GM03348 (cell line): Measurements from ENCODE around the gene EDEM1.
"Not testable (repeated sequence)": the region's sequence is repeated elsewhere in the genome, so short reads cannot be mapped to it uniquely, and the experiment has no call there.

Experiments
- DNase-seq: peaks from one replicate; pipeline ENCODE4 v3.0.0; 2012; ENCODE audit warnings: low spot score

EDEM1 gene

DNA sequence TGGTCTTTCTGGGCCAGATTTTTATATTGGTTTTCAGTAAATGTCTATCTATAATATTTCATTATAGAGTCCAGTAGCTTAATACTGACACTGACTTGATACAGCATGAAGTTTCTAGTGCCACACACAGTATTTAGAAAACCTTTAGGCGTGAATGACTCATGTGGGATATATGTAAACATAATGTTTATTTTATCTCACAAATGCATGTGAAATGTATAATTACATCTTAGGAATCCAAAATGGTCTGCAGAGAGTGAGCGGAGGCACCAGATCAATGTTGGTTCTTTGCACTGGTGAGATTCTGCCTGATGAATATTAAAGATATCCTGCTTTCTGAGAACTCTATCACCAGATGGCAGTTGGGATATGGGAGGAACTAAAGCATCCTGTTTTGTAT is 8.5 kb upstream of the EDEM1 start:
- DNase-seq, result not testable (repeated sequence)

DNA sequence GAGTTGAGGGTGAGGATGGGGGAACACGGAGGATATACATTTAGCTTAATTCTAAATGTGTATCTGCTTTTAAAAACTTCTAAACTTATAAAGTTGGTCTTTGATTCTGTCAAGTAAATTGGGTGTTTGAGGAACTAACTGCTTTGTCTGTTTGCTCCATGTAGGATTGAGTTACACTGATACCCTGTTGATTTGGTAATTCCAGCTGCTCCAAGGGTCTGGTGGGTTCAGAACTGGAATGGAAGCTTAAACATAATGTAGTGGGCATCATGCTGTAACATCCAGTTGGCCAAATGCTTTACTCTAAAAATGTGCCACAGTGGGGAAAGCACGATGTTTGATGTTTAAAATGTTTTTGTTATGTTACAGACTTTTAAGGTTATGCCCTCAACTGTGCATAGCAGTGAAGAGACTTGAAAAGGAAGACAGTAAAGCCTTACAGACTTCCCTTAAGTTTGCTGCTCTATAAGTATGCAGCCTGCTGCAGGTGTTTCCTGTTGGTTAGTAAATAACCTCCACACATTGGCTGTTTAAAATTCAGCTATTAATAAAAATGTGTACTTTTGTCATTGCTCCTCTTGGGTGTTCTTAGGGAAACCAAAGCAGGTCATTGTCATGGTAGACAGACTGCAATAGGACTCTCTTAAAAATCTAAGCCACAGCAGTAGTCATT is 5.9 kb upstream of the EDEM1 start:
- DNase-seq, result no peak

DNA sequence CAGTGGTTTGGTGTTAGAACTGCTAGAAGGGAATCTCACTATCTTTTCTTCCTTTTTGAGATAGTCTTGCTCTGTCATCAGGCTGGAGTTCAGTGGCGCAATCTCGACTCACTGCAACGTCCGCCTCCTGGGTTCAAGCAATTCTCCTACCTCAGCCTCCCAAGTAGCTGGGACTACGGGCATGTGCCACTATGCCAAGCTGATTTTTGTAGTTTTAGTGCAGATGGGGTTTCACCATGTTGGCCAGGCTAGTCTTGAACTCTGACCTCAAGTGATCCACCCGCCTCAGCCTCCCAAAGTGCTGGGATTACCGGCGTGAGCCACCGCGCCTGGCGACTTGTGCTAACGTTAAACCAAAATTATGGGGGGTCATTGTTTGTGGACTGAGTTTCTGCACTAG is 3.8 kb upstream of the EDEM1 start:
- not testable (repeated sequence) for DNase-seq

DNA sequence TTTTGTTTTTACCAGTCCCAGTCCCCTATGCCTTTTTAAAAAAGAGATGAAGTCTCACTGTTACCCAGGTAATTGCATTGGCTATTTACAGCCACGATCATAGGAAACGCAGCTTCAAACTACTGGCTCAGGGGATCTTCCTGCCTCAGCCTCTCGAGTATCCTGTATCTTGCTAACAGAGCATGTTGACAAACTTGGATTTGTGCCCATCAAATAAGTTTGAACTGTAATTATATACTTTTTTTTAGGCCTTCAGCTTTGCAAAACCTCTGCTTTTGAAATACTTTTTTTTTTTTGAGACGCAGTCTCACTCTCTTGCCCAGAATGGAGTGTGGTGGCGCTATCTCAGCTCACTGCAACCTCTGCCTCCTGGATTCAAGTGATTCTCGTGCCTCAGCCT is 3.0 kb upstream of the EDEM1 start:
- DNase-seq, result no peak

DNA sequence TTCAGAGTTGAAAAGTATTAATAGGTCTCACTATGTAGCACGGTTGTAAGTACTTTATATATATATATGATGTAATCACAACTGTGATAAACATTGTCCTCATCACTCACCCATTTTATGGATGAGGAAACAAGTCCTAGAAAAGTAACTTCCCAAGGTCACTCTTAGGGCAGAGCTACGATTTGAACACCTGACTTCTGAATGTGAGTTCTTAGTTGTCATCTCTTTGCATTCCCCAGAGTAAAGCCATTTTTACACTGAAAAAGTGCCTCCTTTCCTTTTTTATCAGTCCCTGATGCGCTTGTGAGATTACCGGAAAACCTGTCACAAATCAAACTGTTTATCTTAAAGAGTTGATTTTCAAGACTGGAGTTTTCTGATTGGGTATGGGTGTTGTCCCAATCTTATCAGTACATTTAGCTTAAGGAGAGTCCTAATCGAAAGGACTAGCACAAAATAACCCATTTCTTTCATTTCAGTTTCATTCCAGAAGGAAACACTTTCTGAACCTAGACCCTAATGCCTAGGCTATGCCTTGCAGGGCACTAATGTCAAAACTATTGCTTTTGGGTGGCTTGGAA is 2.3 kb upstream of the EDEM1 start:
- DNase-seq, result no peak

DNA sequence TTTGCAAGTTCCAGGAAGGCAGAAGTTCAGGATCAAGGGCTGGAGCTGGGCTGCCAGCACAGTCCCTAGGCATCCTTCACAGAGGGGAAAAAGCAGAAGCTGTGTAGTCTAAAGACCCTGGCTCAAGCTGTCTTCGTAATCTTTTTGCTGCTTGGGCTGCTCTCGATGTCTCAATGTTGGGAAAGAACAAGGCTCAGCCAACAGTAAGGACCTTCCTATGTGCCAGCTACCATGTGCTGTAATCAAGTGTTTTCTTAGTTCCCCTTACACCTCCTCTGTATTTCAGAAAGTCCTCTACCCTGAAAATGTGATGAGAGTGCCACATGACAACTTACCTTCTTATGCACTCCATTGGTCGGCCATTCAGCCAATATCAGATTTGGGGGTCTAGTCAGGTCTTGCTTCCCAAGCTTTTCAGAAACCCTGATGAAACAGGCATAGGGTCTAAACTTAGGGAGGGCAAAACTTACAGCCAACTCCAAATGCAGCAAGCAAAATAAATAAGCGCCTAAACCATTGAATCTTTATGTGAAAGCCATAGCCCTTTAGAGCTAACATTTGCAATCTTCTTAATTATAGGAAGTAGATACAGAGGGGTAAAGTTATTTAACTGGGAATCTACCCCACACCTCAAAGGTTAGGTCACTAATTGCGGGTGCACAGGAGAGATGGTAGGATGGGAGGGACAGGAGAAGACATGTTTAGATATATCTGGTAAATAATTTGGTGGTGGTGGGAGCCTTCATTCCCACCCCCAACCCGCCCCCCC is 1.2 kb upstream of the EDEM1 start:
- DNase-seq, result no peak

DNA sequence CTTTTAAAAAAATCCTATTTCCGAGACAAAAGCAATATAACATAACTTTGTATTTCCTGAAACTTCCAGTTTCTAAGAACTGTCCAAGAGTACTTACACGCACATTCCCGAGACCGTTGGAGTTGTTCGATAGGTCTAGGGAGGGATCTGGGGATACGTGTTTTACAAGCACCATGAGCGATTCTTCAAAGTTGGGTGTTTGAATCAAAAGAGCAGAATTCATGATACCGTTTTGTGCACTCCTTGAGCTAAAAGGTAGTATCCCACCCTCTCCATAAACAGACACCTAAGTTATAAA is 700 bp upstream of the EDEM1 start:
- DNase-seq, result no peak

DNA sequence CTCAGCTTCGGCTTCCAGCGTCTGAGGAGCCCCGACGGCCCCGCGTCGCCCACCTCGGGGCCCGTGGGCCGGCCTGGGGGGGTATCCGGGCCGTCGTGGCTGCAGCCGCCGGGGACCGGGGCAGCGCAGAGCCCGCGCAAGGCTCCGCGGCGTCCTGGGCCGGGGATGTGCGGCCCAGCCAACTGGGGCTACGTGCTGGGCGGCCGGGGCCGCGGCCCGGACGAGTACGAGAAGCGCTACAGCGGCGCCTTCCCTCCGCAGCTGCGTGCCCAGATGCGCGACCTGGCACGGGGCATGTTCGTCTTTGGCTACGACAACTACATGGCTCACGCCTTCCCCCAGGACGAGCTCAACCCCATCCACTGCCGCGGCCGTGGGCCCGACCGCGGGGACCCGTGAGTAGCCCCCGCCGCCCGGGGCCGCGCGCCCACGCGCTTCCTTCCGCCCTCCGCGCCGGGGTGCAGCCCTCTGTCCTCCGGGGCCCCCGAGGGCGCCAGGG is 462 bp downstream of the EDEM1 start:
- DNase-seq, result peak; percentile 64

DNA sequence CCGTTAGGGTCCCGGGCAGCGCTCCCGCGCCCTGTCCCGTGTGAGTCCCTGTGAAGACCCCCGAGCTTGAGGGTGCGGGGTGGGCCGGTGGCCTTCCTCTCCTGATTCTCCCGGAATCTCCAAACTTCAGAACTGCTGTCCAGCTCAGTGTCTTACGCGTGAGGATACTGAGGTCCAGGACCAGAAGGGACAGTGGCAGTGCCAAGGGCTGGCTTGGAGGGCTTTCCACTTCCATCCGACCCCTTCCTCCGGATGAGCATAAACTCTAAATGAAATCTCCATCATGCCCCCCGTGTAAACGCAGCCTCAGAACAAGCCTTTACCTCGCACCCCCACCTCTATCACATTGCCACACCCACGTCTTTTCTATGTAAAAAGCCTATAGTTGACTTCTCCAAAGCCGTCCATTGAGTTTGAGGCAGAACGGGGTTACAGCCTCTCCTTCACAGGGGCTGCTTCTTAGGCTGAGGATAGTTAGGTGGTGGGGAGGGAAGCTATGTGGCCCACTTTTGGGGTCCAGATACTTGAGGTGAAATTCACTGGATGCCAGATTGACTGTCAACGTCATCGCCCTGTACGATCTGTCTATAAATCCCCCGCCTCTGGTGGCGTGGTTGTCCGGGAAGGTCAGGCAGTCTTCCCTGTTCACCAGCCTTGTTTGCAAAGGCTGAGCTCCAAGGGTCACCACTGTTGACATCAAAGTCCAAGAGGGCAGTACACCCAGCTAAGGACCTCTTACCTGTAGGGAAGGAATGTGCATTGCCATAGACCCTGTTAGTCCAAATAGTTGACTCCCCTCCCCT is 1.1 kb downstream of the EDEM1 start:
- DNase-seq, result peak; percentile 31

DNA sequence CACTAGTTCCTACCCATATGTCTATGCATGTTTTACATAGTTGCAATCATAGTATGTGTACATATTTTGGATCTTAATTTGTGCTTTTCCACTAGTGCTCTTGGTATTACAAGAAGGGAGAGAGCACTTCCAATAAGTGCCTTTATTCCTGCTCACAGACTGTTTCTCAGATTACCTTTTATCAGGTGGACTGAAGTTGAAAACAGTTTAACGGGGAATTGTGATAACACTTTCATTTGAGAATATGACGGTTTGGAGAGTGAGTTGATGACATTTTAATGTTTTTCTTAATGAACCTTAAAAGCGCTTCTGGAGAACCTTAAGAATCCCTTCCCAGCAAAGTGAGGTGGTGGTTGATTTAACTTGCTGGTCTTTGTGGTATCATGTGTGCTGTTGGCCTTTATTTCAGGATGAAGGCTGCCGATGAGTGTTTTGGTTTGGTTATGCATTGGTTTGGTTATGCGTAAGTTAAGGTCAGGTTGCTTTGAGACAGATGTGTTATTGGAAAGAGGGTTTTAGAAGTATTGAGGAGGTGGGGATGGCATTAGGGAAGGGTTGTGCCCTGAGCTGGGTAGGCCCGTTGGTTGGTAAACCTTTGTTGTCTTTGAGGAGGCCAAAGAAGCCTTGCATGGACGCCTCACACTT is 2.8 kb downstream of the EDEM1 start:
- no peak for DNase-seq

DNA sequence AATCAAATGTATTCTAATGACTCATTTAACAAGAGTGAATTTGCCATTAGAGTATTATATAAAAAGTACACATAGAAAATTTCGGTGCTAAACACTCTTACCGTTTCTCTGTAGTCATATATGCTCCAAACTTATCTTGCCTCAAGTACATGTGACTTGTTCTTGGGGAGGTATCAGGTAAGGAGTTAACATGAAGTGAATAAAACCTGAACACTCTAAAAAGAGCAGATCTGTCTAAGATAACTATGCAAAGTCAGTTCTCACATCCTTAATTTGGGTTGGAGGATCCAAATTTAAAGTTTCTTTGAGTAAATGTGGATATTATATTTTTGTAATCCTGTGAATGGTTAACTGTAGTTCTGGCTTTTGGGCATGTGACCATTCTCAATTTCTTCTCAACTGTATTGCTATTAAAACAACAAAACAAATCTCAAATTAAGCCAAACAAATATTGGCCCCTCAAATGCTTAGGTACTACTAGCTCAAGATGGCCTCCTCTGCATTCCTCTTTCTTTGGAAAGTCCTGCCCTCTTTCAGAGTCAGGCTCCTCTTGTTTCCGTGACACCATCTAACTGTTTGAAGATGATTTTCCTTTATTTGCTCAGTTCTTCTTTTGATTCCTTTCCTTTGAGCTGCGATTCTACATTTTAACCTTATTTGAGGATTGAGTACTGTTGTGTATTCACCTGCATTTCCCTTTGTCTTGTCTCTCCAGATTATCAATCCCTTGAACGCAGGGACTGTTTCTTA is 4.2 kb downstream of the EDEM1 start:
- no peak for DNase-seq

DNA sequence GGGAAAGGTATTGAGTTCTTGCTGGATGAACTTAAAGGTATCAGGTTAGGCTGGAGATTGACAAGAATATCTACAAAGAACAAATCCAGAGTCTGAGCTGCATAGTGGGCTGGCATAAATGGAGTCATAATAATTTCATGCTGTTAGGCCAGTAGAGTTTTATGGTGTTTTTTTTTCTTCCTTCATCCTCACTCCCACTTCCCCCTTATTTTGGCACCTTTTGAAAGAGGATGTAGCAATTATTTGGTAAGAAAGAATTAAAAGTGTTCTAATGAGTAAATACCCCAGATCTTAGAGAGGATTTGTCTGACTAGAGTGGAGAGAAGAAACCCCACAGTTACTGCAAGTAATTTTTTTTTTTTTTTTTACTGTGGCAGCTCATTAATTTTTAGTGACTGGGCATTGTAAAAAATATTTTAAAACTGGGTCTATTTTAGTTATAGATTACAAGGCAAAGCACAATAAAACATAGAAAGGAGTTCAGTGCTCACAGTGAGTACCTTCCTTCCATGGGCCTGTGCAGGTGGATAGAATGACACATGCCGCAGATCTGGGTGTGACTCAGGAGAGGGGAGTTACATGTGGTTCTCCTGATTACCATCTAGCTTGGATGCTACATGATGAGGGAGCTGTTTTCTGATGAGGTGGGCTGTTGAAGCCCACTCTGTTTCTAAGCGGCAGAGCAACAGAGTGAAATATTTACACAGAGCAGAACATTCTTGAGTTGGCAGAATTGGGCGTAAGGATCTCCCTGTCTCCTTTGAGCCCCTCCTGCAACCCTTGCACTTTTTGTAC is 5.3 kb downstream of the EDEM1 start:
- DNase-seq, result no peak

DNA sequence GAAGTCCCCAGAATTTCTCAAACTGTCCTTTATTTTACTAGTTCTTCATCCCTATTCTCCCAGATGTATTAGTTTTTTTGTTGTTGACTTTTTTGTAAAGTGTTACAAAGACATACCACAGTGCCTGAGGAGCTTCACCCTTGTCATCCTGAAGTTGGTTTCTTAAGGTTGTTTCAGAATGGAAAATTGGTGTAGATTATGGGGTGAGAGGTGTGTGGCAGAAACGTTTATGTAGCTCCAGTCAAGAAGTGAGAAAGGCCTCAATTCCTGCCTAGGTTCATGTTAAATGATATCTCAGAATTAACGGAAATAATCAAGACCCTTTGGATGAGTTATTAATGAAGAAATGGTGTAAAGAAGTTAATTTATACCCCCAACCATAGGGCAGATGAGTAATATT is 6.8 kb downstream of the EDEM1 start:
- no peak for DNase-seq

DNA sequence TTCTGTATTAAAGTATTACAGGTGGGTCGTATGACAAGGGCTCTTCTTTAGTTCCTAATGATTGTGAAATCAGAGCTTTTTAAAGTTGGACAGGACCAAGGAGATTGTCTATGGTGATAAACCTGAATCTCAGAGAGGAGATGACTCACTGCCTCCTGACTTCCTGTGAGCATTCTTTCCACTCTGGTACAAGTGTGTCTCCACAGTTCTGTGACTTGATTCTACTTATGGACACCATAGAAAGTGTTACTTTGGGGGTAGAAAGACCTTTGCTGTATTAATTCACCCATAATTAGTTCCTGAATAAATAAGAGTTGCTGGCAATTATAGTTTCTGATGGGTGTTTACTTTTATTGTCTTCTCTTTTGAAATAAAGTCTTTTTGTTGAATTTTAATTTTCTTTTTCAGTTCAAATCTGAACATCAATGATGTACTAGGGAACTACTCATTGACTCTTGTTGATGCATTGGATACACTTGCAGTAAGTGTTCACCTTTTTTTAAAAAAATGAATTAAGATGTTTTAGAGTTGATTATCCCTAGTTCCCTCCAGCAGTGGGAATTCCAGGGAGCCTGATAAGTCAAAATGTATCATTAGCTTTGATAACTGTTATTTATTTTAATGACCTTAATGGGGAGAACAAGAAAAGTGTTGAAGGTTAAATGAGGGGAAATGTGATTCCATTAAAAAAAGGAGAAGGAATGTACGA is 7.4 kb downstream of the EDEM1 start:
- DNase-seq, result peak; percentile 72

DNA sequence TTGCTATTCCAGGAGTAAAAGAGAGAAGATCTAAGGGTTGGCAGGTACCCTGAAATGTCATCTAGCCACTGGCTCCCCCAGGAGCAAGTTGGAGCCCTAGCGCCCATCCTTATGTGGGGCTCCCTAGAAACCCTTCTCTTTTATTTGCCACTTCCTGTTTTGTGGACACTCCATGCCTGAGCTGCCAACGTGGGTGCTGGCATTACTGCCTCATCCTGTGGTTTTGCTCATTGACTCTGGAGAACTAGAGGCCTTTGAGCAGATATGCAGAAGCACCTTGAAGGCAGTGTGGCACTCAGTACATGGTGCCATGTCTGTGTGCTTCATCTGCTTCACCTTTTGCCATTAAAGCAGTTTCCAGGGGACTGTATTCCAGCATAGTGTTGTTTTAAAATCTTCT is 8.1 kb downstream of the EDEM1 start:
- DNase-seq, result no peak

DNA sequence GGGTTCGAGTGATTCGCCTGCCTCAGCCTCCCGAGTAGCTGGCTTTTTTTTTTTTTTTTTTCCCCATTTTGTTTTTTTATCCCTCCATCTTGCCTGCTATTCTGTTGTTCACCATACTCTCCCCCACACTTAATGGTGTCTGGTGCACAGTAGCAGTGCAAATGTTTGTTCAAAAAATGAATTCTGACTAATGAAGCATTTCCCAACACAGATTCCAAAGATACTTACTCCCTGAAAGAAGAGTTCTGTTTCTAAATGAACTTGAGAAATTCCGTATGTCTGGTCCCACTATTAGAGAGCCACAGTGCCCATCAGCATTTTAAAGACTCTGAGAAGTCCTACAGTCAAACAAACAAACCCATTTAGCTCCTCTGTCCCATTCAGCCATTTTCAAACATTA is 9.5 kb downstream of the EDEM1 start:
- peak; percentile 62 for DNase-seq

DNA sequence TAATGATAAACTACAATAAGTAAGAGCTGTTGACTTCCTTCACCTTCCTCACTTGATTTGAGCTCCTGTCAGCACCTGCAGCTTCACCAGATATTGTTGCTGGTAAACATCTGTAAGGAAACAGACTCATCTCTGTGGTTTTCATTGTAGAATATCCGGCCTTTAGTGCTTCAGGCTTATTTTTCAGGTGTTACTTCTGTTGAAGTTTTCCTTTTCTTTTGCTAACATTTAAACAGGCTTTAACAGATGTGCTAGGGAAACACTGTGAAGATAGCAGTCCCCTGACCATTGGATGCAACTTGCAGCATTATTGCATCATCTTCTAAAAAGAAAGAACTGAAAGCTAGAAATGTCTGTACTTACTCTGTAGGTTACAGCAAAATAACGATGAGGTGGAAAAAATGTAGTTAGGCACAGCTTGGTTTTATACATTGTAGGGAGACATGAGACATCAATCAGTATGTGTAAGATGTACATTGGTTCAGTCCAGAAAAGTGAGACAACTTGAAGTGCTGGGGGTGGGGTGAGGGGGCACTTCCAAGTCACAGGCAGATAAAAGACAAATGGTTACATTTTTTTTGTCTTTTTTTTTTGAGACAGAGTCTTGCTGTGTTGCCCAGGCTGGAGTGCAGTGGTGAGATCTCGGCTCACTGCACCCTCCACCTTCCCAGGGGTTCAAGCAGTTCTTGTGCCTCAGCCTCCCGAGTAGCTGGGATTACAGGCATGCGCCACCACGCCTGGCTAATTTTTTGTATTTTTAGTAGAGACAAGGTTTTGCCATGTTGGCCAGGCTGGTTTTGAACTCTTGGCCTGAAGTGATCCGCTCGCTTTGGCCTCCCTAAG is 10.2 kb downstream of the EDEM1 start:
- peak; percentile 48 for DNase-seq

DNA sequence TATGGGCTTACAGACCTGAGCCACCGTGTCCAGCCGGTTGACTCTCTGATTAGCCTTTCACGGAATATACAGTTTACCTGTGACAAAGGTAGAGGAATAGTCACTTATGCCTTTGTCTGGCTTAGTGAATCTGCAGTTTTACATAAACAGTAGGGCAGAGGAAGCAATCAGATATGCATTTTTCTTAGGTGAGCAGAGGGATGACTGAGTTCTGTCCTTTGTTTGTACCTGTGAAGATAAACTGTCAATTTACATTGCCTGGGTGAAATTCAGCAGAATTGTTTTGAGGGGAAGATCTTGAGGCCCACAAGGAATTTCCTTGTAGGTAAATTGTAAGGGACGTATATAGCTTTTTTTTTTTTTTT is 10.8 kb downstream of the EDEM1 start:
- no peak for DNase-seq
